ENCODE measurements around the gene GALNT17. TPM values are rescaled to one million over a fixed set of nuclear protein-coding genes. Genes with fewer than 3 reads are reported as not detected.
A peak's percentile ranks its signal among the peaks of the same experiment; 100 is the strongest.
"Not testable (repeated sequence)": the region's sequence is repeated elsewhere in the genome, so short reads cannot be mapped to it uniquely, and the experiment has no call there.

GALNT17 gene
- total RNA-seq, 2 experiments from 2014 or later: not detected

- Mint-ChIP-seq H3K4me3 (no peak overlapping the region), H3K4me1 (no peaks in the 10 kb centered on the region), H3K27me3 (no peaks in the 10 kb centered on the region), H3K27ac (no peak overlapping the region), H3K36me3 (no peaks in the 10 kb centered on the region), H3K9me3 (peaks cover 6% of the 10 kb centered on the region)
- no peak for DNase-seq
These were observed 578.5 kb downstream of the GALNT17 start for GRCh38 chr7:71710442-71710841.

- Mint-ChIP-seq H3K4me1 (no peaks in the 10 kb centered on the region), H3K9me3 (peaks cover 4% of the 10 kb centered on the region), H3K27me3 (no peaks in the 10 kb centered on the region), H3K4me3 (no peak overlapping the region), H3K36me3 (no peaks in the 10 kb centered on the region), H3K27ac (no peak overlapping the region)
- no peak for DNase-seq
These were observed 580.8 kb downstream of the GALNT17 start for GRCh38 chr7:71712653-71713180.

- Mint-ChIP-seq H3K36me3 (no peaks in the 10 kb centered on the region), H3K4me3 (no peak overlapping the region), H3K4me1 (no peaks in the 10 kb centered on the region), H3K27me3 (no peaks in the 10 kb centered on the region), H3K27ac (no peak overlapping the region), H3K9me3 (no peaks in the 10 kb centered on the region)
- no peak for DNase-seq
These were observed 584.7 kb downstream of the GALNT17 start for GRCh38 chr7:71716690-71717089.

GRCh38 chr7:71718563-71718962, 586.6 kb downstream of the GALNT17 start:
- Mint-ChIP-seq H3K36me3 (no peaks in the 10 kb centered on the region), H3K4me3 (no peak overlapping the region), H3K9me3 (no peaks in the 10 kb centered on the region), H3K27me3 (no peaks in the 10 kb centered on the region), H3K4me1 (no peaks in the 10 kb centered on the region), H3K27ac (no peak overlapping the region)
- no peak for DNase-seq

- H3K27me3 Mint-ChIP-seq: no peaks in the 10 kb centered on the region
- no peak overlapping the region for H3K27ac Mint-ChIP-seq
- H3K36me3 Mint-ChIP-seq: no peaks in the 10 kb centered on the region
- no peaks in the 10 kb centered on the region for H3K4me1 Mint-ChIP-seq
- no peak for DNase-seq
- no peaks in the 10 kb centered on the region for H3K9me3 Mint-ChIP-seq
- no peak overlapping the region for H3K4me3 Mint-ChIP-seq
These were observed 589.8 kb downstream of the GALNT17 start for GRCh38 chr7:71721742-71722141.

- no peak overlapping the region for H3K27ac Mint-ChIP-seq
- H3K36me3 Mint-ChIP-seq: no peaks in the 10 kb centered on the region
- H3K4me1 Mint-ChIP-seq: no peaks in the 10 kb centered on the region
- no peak overlapping the region for H3K4me3 Mint-ChIP-seq
- peaks cover 4% of the 10 kb centered on the region for H3K27me3 Mint-ChIP-seq
- no peaks in the 10 kb centered on the region for H3K9me3 Mint-ChIP-seq
- no peak for DNase-seq
These were observed 591.9 kb downstream of the GALNT17 start for GRCh38 chr7:71723859-71724258.

GRCh38 chr7:71727347-71727746, 595.4 kb downstream of the GALNT17 start:
- no peak for DNase-seq
- no peaks in the 10 kb centered on the region for H3K9me3 Mint-ChIP-seq
- peaks cover 9% of the 10 kb centered on the region for H3K27me3 Mint-ChIP-seq
- H3K36me3 Mint-ChIP-seq: no peaks in the 10 kb centered on the region
- no peak overlapping the region for H3K4me3 Mint-ChIP-seq
- no peaks in the 10 kb centered on the region for H3K4me1 Mint-ChIP-seq
- no peak overlapping the region for H3K27ac Mint-ChIP-seq

- Mint-ChIP-seq H3K36me3 (no peaks in the 10 kb centered on the region), H3K27ac (no peak overlapping the region), H3K27me3 (peaks cover 18% of the 10 kb centered on the region), H3K9me3 (no peaks in the 10 kb centered on the region), H3K4me1 (no peaks in the 10 kb centered on the region), H3K4me3 (no peak overlapping the region)
- no peak for DNase-seq
These were observed 599.8 kb downstream of the GALNT17 start for GRCh38 chr7:71731740-71732139.

GRCh38 chr7:71733107-71733870, 601.3 kb downstream of the GALNT17 start:
- H3K4me1 Mint-ChIP-seq: no peaks in the 10 kb centered on the region
- H3K9me3 Mint-ChIP-seq: no peaks in the 10 kb centered on the region
- no peaks in the 10 kb centered on the region for H3K36me3 Mint-ChIP-seq
- no peak overlapping the region for H3K27ac Mint-ChIP-seq
- peak; percentile 63 for DNase-seq
- H3K27me3 Mint-ChIP-seq: peaks cover 14% of the 10 kb centered on the region
- H3K4me3 Mint-ChIP-seq: no peak overlapping the region

GRCh38 chr7:71735961-71736556, 604.1 kb downstream of the GALNT17 start:
- DNase-seq: peak; percentile 17
- no peak overlapping the region for H3K27ac Mint-ChIP-seq
- no peaks in the 10 kb centered on the region for H3K4me1 Mint-ChIP-seq
- no peaks in the 10 kb centered on the region for H3K9me3 Mint-ChIP-seq
- H3K4me3 Mint-ChIP-seq: no peak overlapping the region
- H3K27me3 Mint-ChIP-seq: peaks cover 14% of the 10 kb centered on the region
- no peaks in the 10 kb centered on the region for H3K36me3 Mint-ChIP-seq

- DNase-seq, H3K4me3 Mint-ChIP-seq, H3K4me1 Mint-ChIP-seq, H3K36me3 Mint-ChIP-seq, H3K27ac Mint-ChIP-seq, H3K27me3 Mint-ChIP-seq, H3K9me3 Mint-ChIP-seq: not testable (repeated sequence)
These were observed 606.1 kb downstream of the GALNT17 start for GRCh38 chr7:71737931-71738540.

- no peaks in the 10 kb centered on the region for H3K27me3 Mint-ChIP-seq
- no peak for DNase-seq
- H3K36me3 Mint-ChIP-seq: no peaks in the 10 kb centered on the region
- no peaks in the 10 kb centered on the region for H3K9me3 Mint-ChIP-seq
- H3K4me3 Mint-ChIP-seq: no peak overlapping the region
- no peaks in the 10 kb centered on the region for H3K4me1 Mint-ChIP-seq
- H3K27ac Mint-ChIP-seq: no peak overlapping the region
These were observed 607.7 kb downstream of the GALNT17 start for GRCh38 chr7:71739520-71740173.

- no peaks in the 10 kb centered on the region for H3K9me3 Mint-ChIP-seq
- no peak for DNase-seq
- no peaks in the 10 kb centered on the region for H3K27me3 Mint-ChIP-seq
- H3K4me3 Mint-ChIP-seq: no peak overlapping the region
- no peaks in the 10 kb centered on the region for H3K4me1 Mint-ChIP-seq
- H3K36me3 Mint-ChIP-seq: no peaks in the 10 kb centered on the region
- no peak overlapping the region for H3K27ac Mint-ChIP-seq
These were observed 608.2 kb downstream of the GALNT17 start for GRCh38 chr7:71740174-71740560.

- Mint-ChIP-seq H3K27ac (no peak overlapping the region), H3K27me3 (peaks cover 8% of the 10 kb centered on the region), H3K36me3 (no peaks in the 10 kb centered on the region), H3K9me3 (peaks cover 5% of the 10 kb centered on the region), H3K4me3 (no peak overlapping the region), H3K4me1 (no peaks in the 10 kb centered on the region)
- DNase-seq: no peak
These were observed 614.1 kb downstream of the GALNT17 start for GRCh38 chr7:71746006-71746405.

GRCh38 chr7:71750290-71750689, 618.3 kb downstream of the GALNT17 start:
- H3K4me3 Mint-ChIP-seq: no peak overlapping the region
- peaks cover 5% of the 10 kb centered on the region for H3K9me3 Mint-ChIP-seq
- no peak for DNase-seq

More at GRCh38 chr7:71750290-71750689, 618.3 kb downstream of the GALNT17 start:
- Mint-ChIP-seq H3K36me3 (no peaks in the 10 kb centered on the region), H3K27me3 (peaks cover 37% of the 10 kb centered on the region), H3K27ac (no peak overlapping the region), H3K4me1 (no peaks in the 10 kb centered on the region)

Data from activated naive CD8-positive, alpha-beta T cell treated with anti-CD3 and anti-CD28 coated beads for 36 hours (primary cell).